IPS DF 6.9 (cell line): ENCODE measurements around the gene JCAD.

ENCODE experiments used
- DNase-seq: peaks from one replicate; pipeline ENCODE4 v3.0.0-alpha.2; 2013; ENCODE audit warnings: low read depth, low spot score
- H3K27ac ChIP-seq: one replicate; pipeline ENCODE4 v1.5.1; 2013; ENCODE audit warnings: low read length, control low read depth
- H3K27me3 ChIP-seq: 2 replicates; pipeline ENCODE4 v1.6.1; 2013; ENCODE audit warnings: mild to moderate bottlenecking, low read length; ENCODE audit not compliant: control insufficient read depth, insufficient read depth
- H3K36me3 ChIP-seq: 2 replicates; pipeline ENCODE4 v1.6.1; 2013; ENCODE audit warnings: low read length; ENCODE audit not compliant: control insufficient read depth, insufficient read depth
- H3K4me1 ChIP-seq: 2 replicates; pipeline ENCODE4 v1.6.1; 2013; ENCODE audit warnings: low read length; ENCODE audit not compliant: control insufficient read depth, insufficient read depth
- H3K4me3 ChIP-seq: 2 replicates; pipeline ENCODE4 v1.5.1; 2013; ENCODE audit warnings: mild to moderate bottlenecking, low read length
- H3K9me3 ChIP-seq: 2 replicates; pipeline ENCODE4 v1.6.1; 2013; ENCODE audit warnings: low read length, inconsistent platforms; ENCODE audit not compliant: control insufficient read depth, insufficient read depth
- WGBS: extraction: QIAGEN DNeasy Blood & Tissue Kit; methylation state at CpG from one replicate; pipeline ENCODE4 v1.1.7; 2013; ENCODE audit warnings: mixed read lengths, missing lambda C conversion rate; ENCODE audit not compliant: insufficient read length, insufficient coverage; 5-methylcytosine and 5-hydroxymethylcytosine counted together

Gene JCAD

DNA sequence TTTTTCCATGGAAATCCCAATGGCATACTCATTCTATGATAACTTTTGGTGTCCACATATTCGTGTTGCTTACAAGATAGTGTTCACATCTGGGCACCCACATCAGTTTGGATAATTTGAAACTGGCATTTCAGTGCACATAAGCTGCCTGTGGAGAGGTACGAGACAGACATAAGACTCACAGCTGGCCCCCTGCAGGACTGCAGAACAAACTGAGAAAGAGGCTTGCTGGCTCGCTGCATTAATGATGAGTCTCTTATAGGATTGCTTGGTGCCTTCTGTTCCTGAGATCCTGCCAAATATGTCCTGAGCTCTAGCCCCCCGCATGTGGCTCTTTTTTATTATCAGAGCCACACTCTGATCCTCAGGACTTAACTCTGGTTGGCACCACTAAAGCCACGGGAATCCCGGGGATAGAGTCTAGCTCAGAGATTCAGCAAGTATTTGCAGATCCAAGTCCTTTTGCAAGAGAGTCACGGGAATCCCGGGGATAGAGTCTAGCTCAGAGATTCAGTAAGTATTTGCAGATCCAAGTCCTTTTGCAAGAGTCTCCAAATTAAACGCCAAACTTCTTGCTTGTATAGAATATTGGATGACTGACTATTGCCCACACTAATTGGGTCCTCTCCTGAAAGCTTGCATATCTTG, 34.0 kb upstream of the JCAD start:
- H3K27ac ChIP-seq = no peak overlapping the region
- H3K36me3 ChIP-seq = no peaks in the 10 kb centered on the region
- no peak overlapping the region for H3K4me3 ChIP-seq
- WGBS = no CpG with 5 or more reads among the region's 9 CpGs
- DNase-seq = no peak
- no peaks in the 10 kb centered on the region for H3K9me3 ChIP-seq
- no peaks in the 10 kb centered on the region; the same call in 1 of the 2 replicates for H3K27me3 ChIP-seq
- H3K4me1 ChIP-seq = no peaks in the 10 kb centered on the region; the same call in 1 of the 2 replicates

DNA sequence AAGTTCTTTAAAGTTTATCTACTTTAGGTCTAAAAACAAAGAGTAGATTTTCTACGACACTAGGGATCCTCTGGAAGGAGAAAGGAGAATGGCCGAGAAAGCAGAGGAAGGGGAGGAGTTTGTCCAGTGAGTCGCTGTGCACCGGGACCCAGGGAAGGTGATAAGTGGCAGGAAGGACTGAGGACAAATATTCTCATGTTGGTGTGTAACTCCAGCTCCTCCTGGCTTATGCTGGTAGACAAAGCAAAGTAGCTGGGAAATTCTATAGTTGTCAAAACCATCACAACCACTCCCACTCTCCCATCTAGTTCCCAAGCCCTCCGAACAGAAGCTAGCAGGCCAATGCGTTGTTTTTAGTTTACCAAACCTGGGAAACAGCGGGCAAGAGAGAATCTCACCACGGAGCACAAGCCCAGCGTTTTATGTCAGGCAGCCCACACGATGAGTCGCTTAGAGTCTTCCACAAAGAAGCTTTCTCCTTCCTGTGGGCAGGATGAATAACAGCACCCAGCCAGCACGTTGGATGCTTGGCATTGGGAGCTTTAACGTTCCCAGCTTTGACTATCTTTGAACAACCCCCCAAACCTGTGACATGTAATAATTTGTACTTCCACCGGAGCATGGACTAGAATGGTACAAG, 32.9 kb upstream of the JCAD start:
- H3K4me1 ChIP-seq = no peaks in the 10 kb centered on the region; the same call in 1 of the 2 replicates
- DNase-seq = no peak
- no peak overlapping the region for H3K27ac ChIP-seq
- H3K4me3 ChIP-seq = no peak overlapping the region
- WGBS = no CpG with 5 or more reads among the region's 14 CpGs
- no peaks in the 10 kb centered on the region; the same call in 1 of the 2 replicates for H3K27me3 ChIP-seq
- H3K9me3 ChIP-seq = no peaks in the 10 kb centered on the region
- no peaks in the 10 kb centered on the region for H3K36me3 ChIP-seq

GRCh38 chr10:30091136-30091535, 31.8 kb upstream of the JCAD start:
- Histone ChIP-seq H3K4me1 (no peaks in the 10 kb centered on the region; the same call in 1 of the 2 replicates), H3K36me3 (no peaks in the 10 kb centered on the region), H3K27ac (no peak overlapping the region), H3K27me3 (no peaks in the 10 kb centered on the region; the same call in 1 of the 2 replicates), H3K4me3 (no peak overlapping the region), H3K9me3 (no peaks in the 10 kb centered on the region)
- no peak for DNase-seq
- WGBS = no CpG with 5 or more reads among the region's 4 CpGs

DNA sequence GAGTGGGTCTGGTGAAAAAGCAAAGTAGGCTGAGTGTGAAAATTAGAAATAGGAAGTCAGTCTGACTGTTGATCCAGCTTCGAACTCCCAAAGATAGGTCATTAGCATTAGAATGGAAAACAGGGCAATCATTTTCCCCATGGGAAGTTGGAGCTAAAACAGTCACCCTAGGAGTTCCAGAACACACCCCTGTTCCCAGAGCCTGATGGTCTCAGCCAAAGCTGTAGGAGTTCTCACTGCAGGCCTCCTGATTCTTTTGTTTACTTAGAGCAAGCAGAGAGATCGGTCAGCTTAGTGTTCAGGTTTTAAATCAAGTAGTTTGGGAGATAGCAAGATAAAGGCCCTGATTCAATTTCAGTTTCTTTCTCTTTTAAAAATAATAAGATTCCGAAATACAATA, 28.8 kb upstream of the JCAD start:
- H3K9me3 ChIP-seq = no peaks in the 10 kb centered on the region
- no peaks in the 10 kb centered on the region for H3K4me1 ChIP-seq
- H3K4me3 ChIP-seq = no peak overlapping the region
- no peaks in the 10 kb centered on the region for H3K27me3 ChIP-seq
- H3K27ac ChIP-seq = no peak overlapping the region
- WGBS = no CpG with 5 or more reads among the region's 3 CpGs
- no peak for DNase-seq
- H3K36me3 ChIP-seq = no peaks in the 10 kb centered on the region

DNA sequence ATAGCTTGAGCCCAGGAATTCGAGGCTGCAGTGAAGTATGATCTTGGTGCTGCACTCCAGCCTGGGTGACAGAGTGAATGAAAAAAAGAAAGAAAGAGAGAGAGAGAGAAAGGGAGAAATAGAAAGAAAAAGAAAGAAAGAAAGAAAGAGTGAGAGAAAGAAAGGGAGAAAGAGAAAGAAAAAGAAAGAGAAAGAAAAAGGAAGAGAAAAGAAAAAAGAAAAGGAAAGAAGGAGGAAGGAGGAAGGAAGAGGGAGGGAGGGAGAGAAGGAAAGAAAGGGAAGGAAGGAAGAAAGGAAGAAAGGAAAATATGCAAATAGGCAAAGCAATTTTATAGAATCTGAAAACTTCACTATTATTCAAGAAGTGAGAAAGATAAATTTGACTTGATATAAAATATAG, 24.5 kb upstream of the JCAD start:
- Histone ChIP-seq H3K9me3 (no peaks in the 10 kb centered on the region), H3K4me1 (no peaks in the 10 kb centered on the region), H3K27ac (no peak overlapping the region), H3K36me3 (no peaks in the 10 kb centered on the region), H3K27me3 (no peaks in the 10 kb centered on the region), H3K4me3 (no peak overlapping the region)
- DNase-seq = no peak
- no CpG with 5 or more reads among the region's 1 CpG for WGBS

DNA sequence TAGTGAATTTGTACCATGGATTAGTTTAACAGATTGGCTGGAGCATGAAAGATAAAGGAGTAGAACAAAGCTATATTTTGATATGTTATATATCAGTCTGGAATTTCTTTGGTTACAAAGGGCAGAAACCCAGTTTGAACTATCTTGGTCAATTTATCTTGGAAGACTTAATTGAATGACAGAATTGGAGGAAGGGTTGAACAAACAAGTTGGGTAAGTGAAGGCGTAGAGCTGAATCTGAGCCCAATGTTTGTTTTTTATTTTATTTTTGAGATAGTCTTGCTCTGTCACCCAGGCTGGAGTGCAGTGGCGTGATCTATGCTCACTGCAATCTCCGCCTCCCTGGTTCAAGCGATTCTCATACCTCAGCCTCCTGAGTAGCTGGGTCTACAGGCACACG, 21.8 kb upstream of the JCAD start:
- Histone ChIP-seq H3K27me3 (no peaks in the 10 kb centered on the region), H3K36me3 (no peaks in the 10 kb centered on the region), H3K4me3 (no peak overlapping the region), H3K9me3 (no peaks in the 10 kb centered on the region), H3K27ac (no peak overlapping the region), H3K4me1 (no peaks in the 10 kb centered on the region)
- no peak for DNase-seq
- WGBS = no CpG with 5 or more reads among the region's 5 CpGs

- Histone ChIP-seq H3K4me1 (no peaks in the 10 kb centered on the region), H3K4me3 (no peak overlapping the region), H3K9me3 (no peaks in the 10 kb centered on the region), H3K36me3 (no peaks in the 10 kb centered on the region), H3K27ac (no peak overlapping the region), H3K27me3 (no peaks in the 10 kb centered on the region)
- WGBS = no CpG with 5 or more reads among the region's 1 CpG
- DNase-seq = no peak
These were observed 20.8 kb upstream of the JCAD start for GRCh38 chr10:30080161-30080560.

- Histone ChIP-seq H3K27me3 (no peaks in the 10 kb centered on the region), H3K36me3 (no peaks in the 10 kb centered on the region), H3K9me3 (no peaks in the 10 kb centered on the region), H3K4me3 (no peak overlapping the region), H3K27ac (no peak overlapping the region), H3K4me1 (no peaks in the 10 kb centered on the region)
- no peak for DNase-seq
- WGBS = no CpG with 5 or more reads among the region's 1 CpG
These were observed 20.0 kb upstream of the JCAD start for GRCh38 chr10:30079408-30079807.

DNA sequence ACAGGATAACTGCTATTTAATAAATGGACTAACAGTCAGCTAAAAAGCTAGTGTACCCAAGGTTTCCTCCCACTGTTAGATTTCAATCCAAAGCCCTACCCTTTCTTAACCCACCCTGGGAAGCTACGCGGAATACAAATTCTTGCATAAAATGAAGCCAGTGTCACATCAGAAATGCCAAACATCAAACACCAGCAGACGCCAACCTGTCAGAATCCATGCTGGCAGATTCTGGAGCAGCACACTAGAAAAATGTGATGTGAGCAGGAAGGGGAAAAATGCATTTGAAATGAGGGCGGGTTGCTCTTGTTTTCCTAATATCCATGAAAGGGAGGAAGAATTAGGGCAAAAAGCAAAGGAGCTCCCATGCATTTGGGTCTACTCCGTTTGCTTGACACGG, 16.1 kb upstream of the JCAD start:
- Histone ChIP-seq H3K27me3 (no peaks in the 10 kb centered on the region), H3K27ac (no peak overlapping the region), H3K36me3 (no peaks in the 10 kb centered on the region), H3K9me3 (no peaks in the 10 kb centered on the region), H3K4me3 (no peak overlapping the region), H3K4me1 (no peaks in the 10 kb centered on the region)
- no CpG with 5 or more reads among the region's 6 CpGs for WGBS
- DNase-seq = no peak

- Histone ChIP-seq H3K27me3 (no peaks in the 10 kb centered on the region), H3K4me1 (no peaks in the 10 kb centered on the region), H3K27ac (no peak overlapping the region), H3K9me3 (no peaks in the 10 kb centered on the region), H3K36me3 (no peaks in the 10 kb centered on the region), H3K4me3 (no peak overlapping the region)
- no peak for DNase-seq
These were observed 15.5 kb upstream of the JCAD start for GRCh38 chr10:30074933-30075332.

GRCh38 chr10:30074090-30074489, 14.7 kb upstream of the JCAD start:
- H3K27me3 ChIP-seq = no peaks in the 10 kb centered on the region
- WGBS = no CpG with 5 or more reads among the region's 2 CpGs
- DNase-seq = no peak
- no peaks in the 10 kb centered on the region for H3K4me1 ChIP-seq
- no peaks in the 10 kb centered on the region for H3K36me3 ChIP-seq
- H3K27ac ChIP-seq = no peak overlapping the region
- no peaks in the 10 kb centered on the region for H3K9me3 ChIP-seq
- no peak overlapping the region for H3K4me3 ChIP-seq
